Stimulated activated CD8-positive, alpha-beta memory T cell treated with anti-CD3 and anti-CD28 coated beads, Interleukin-12 subunit alpha, Interleukin-12 subunit beta, amount 100 ng/mL, for 1 hour (primary cell): Measurements from ENCODE around the gene FAM43A.
A peak's percentile ranks its signal among the peaks of the same experiment; 100 is the strongest.

ENCODE experiments used
- DNase-seq: peaks from one replicate; pipeline ENCODE4 v3.0.0-alpha.2; 2020; ENCODE audit warnings: low read depth

Gene FAM43A

GRCh38 chr3:194685718-194686413 is at the start of gene FAM43A:
Gene FAM43A (plus strand): TSS chr3:194685883. CDS start chr3:194686827, 944 bp downstream.
- peak; percentile 70 for DNase-seq

- DNase-seq: no peak
Measured at GRCh38 chr3:194637066-194637465, 48.6 kb upstream of the FAM43A start.

DNA sequence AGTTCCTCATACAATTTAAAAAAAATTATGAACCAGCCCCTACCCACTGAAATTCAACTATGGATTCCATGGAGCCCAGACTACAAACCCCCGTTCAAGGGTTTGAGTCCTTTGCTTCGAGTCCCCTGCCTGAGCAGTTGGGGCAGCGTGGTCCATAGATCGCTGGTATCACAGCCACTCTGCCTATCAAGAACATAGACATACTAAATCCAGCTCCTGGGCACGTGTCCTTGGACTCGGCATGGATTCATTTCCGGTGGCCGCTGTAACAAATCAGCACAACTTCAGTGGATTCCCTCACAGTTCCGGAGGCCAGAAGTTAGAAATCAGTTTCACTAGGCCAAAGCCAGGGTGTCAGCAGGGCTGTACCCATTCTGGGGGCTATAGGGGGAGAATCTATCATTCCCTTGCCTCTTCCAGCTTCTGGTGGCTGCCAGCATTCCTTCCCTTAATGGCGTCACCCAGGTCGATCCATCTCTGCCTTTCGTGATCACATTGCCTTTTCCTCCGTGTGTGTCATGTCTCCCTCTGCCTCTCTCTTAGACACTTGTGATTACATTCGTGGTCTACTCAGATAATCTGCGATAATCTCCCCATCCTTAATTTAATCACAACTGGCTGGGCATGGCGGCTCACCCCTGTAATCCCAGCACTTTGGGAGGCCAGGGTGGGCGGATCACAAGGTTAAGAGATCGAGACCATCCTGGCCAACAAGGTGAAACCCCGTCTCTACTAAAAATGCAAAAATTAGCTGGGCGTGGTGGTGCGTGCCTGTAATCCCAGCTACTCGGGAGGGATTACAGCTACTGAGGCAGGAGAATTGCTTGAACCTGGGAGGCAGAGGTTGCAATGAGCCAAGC is 47.9 kb upstream of the FAM43A start:
- no peak for DNase-seq

DNA sequence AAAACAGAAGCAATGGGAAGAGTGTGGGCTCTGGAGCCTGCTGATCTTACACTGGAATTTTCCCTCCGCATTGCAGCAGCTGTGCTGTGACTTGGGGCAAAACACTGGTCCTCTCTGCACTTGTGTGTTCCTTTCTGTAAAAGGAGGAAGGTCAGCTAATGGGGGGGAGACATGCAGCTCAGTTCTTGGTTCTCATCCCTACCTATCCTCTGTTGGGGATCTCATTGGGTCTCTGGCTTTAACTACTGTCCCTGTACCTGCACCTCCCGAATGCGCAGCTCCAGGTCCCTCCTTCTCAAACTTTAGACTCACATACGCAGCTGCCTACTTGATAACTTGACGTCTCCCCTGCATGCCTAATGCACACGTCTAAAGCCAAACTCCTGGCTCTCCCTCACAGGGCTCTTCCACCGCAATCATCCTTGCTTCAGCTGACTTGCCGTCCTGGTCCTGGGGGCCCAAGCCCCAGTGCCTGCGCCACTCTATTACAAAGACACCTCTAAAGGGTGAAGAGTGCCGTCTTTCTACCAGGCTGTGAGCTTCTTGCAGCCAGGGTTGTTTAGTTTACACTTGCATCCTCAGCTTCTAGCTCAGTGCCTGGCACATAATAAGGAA is 46.6 kb upstream of the FAM43A start:
- DNase-seq: no peak

GRCh38 chr3:194640829-194641228 is 44.9 kb upstream of the FAM43A start:
- DNase-seq: no peak

- DNase-seq: no peak
Measured at GRCh38 chr3:194642769-194643168, 42.9 kb upstream of the FAM43A start.

DNA sequence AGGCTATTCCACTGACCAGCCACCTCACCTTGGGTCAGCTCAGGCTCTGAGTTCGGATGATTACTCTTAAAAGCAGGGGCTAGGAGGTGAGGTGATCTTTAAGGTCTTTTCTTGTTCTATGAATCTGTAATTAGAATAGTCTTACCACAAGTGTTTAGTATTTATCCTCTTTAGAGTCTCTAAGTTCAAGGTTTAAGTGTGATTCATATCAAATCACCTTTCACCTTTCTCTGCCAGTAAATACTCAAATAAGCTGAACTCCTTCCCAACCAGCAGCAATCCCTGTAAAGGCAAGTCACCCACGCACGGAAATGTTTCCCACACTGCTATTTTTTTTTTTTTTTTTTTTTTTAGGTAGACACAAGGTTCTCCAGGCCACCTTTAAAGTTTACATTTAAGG is 37.9 kb upstream of the FAM43A start:
- DNase-seq: no peak

DNA sequence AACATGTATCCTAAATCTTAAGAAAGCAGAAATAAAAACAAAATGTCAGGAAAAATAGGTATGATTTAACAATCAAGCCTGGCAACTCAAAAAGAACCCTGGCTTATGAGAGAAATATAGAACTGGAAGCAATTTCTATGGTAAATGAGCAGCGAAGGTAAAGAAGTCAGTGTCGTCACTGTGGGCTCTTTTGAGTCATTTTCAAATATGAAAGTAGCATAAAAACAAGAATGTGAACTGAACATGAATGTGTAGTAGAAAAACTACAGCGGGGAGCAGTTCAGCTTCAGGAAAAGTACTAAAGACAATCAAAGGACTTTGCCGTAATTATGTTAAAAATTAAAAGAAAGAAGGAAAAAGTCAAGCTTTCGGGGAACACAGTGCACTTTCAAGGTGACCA is 31.2 kb upstream of the FAM43A start:
- DNase-seq: no peak

DNA sequence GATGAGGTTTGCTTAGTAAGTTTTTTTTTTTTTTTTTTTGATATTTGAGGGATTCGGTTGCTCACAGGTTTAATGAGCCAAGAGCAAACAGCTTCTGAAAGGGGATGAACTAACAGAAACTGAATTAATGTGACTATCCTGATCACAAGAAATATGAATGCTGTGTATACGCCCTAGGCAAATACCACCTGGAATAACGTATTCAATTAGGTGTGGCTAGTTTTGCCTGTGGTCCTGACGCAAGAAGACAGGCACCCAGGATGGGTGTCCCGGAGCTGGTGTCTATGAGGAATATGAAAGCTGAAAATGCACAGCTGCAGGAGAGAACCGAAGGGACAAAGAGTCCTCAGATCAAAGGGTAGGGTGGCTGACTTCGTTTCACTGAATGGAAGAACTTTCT is 28.2 kb upstream of the FAM43A start:
- DNase-seq: no peak

DNA sequence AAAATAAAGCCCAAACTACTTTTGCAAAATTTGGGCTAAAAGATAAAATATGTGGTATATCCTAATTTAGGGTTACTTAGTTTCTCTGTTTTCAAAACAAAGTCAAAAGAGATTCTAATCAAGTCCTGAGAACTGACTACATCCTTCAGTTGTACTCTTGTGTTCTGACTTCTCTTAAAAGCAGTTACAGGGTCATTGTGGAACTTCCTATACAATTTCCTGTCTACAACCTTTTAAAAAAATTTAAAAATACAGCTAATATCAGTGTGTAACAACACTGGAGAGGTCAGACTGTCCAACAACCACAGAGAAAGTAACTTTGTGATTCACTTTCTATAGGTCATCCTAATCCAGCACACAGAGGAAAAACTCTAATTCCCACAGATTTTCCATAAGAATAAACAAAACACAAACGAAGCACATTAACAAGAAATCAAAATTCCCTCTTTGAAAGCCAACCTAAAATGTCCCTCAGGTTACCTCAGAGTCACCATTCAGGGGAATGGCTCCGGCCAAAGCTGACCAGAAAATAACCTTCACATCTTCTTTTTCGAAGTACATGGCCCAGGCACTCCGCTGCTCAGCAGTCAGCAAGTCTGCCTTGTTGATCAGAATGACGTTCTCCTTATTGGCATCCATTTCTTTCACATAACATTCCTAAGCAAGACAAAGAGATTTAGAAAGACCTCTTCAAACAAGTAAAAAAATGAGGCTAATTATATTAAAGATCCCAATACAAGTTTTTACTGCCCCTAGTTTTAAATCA is 27.0 kb upstream of the FAM43A start:
- no peak for DNase-seq

- DNase-seq: no peak
Measured at GRCh38 chr3:194659778-194660177, 25.9 kb upstream of the FAM43A start.

DNA sequence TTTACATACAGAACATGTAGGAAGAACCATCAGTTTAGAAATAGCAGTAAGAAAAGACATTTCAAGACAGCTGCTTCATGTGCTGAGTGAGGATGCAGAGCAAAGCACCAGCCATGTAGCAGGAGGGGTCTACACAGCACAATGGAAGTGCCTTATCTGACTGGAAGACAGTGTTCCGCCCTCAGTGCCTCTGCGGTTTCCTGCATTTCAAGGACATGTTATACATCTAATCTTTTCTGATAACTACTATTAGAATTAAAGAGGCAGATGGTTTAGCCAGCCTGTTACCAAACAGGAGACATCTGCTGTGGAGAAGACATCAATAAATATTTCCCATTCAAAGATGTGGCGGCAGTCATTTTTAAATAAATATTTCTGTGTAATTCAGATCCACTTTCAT is 24.3 kb upstream of the FAM43A start:
- no peak for DNase-seq

GRCh38 chr3:194661946-194662345 is 23.7 kb upstream of the FAM43A start:
- no peak for DNase-seq

GRCh38 chr3:194664857-194665256 is 20.8 kb upstream of the FAM43A start:
- no peak for DNase-seq

DNA sequence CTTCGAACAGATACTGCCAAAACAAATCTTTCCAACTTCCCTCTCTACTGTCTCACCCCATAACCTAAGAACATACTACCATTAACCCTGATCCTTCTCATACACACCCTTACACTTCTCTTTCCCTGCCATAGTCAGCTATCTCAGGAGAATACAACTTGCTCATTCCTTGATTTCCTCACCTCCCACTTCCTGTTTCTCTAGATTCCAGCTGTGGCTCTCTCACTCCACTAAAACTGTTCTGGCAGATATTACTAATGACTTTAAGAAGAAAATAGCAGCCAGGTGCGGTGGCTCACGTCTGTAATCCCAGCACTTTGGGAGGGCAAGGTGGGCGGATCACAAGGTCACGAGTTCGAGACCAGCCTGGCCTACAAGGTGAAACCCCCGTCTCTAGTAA is 18.3 kb upstream of the FAM43A start:
- DNase-seq: no peak

- no peak for DNase-seq
Measured at GRCh38 chr3:194671511-194671899, 14.2 kb upstream of the FAM43A start.

- peak; percentile 85 for DNase-seq
Measured at GRCh38 chr3:194671900-194672808, 13.5 kb upstream of the FAM43A start, which contains the start of gene LSG1. Gene LSG1 (minus strand): TSS chr3:194672191. CDS start chr3:194672162, 29 bp downstream.

GRCh38 chr3:194672876-194673275 is 12.8 kb upstream of the FAM43A start:
- DNase-seq: no peak

GRCh38 chr3:194673761-194674160 is 11.9 kb upstream of the FAM43A start:
- no peak for DNase-seq

- no peak for DNase-seq
Measured at GRCh38 chr3:194675081-194675640, 10.5 kb upstream of the FAM43A start.

- no peak for DNase-seq
Measured at GRCh38 chr3:194675680-194676079, 10.0 kb upstream of the FAM43A start.
